Stimulated activated CD8-positive, alpha-beta memory T cell treated with anti-CD3 and anti-CD28 coated beads, Interleukin-15, amount 100 ng/mL, for 1 hour (primary cell): Measurements from ENCODE around the gene KITLG.
"Not testable (repeated sequence)": the region's sequence is repeated elsewhere in the genome, so short reads cannot be mapped to it uniquely, and the experiment has no call there.

Experiments used
- DNase-seq: peaks from one replicate; pipeline ENCODE4 v3.0.0-alpha.2; 2020; ENCODE audit warnings: low read depth

The KITLG gene

DNA sequence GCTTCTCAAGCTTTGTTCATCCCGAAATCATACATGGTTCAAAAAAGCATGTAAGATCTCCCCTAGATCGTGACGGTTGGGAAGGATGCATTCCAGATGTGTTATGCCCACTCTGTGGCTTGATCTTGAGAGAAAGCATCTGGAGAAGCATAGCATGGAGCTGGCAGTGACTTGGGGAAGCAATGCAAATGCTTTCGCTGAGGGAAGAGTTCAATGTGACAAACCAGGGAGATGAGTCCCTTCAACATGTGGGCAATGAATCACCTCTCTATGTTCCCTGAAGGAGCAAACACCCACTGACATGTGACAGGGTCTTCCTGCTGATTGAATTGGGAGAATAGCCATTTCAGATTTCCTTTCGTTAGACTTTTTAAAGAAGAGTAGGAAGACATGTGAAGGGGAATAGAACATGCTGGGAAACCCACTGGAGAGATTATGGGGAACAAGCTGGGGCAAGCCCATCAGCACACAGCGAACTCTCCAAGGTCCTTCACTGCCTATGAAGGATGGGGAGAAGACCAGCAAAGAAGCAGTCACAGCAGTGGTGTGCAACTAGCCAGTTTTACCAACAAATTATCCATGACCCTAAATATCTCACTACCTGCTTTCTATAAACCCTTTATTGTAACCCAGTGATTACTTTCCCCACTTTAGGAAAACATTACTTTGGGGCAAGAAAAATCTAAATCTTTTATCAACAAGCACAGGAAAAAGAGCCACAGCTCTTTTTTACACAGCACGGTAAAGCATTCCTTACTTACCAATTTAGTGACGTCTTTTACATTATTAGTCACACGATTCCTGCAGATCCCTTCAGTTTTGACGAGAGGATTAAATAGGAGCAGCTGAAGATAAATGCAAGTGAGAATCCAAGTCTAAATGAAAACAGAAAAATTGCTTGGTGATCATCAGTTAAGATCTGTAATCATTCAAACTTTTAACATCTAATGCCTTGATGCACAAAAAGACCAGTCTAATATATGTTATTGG lies 35.0 kb downstream of the KITLG start:
- no peak for DNase-seq

DNA sequence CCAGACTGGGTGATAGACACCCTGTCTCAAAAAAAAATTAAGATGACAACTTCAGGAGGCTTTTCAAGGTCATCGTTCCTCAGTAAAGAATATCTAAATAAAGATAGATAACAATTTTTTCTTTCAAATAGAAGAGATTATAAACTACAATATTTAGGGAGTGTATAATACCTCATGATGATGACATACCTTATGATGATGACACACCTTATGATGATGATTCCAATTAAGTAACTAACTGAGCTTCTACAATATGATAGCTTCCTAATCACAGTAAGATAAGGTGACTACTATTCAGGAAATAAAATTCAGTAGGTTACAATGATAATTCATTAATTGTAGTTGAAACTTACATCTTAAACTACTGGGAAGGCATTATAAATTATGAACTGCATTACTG lies 40.4 kb downstream of the KITLG start:
- no peak for DNase-seq

DNA sequence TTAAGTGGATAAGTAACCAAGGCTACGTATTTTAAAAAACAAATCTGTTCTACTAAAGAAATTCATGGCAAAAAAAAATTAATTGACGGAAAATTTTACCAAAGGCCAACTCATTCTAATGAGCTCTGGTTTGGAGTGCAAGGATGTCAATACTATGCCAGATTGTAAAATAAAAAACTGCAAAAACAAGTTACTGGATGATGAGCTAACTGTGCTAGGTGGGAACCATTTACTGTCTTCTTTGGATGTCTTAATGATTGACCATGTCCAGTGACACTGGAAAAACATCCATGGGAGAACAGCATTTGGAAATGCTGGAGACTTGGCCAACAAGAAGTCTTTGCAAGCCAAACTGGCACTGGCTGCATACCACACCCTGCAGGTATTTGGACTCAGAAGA lies 41.6 kb downstream of the KITLG start:
- DNase-seq = no peak

DNA sequence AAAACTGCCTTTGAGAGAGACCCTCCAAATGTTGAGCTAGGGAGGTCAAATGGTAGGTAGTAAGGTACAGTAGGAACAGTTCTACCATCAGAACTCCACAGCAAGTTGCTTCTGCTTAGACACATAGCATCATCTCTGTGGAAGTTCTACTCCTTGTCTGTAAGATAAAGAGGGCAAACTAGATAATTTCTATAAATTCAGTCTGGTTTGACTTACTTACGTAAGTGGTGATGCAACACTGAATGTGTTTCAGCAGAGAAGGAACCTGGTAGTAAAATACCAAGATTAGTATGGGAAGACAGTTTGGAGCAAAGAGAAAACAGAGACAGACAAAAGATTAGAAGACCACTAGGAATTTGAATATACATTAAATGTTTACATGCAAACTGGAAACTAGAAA lies 42.0 kb downstream of the KITLG start:
- no peak for DNase-seq

DNA sequence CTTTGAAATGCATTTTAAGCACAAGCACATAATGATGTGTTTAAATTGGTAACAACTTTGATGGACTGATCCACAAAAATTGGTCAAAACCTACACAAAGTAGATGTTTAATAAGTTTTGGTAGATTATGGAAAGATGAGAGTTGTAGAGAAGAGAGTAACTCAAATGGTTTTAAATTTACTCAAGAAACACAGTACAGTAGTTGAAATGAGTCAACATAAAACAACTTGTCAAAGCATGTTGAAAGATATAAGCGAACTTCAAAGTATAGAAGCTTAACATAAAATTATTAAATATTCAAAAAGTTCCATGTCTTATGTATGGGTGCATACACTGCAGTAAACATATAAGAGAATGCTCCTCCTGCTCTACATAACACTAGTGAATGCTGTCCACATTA lies 49.4 kb downstream of the KITLG start:
- DNase-seq = no peak

- no peak for DNase-seq
Measured at GRCh38 chr12:88529531-88530488, 50.5 kb downstream of the KITLG start.

- no peak for DNase-seq
Measured at GRCh38 chr12:88522961-88523360, 57.3 kb downstream of the KITLG start.

DNA sequence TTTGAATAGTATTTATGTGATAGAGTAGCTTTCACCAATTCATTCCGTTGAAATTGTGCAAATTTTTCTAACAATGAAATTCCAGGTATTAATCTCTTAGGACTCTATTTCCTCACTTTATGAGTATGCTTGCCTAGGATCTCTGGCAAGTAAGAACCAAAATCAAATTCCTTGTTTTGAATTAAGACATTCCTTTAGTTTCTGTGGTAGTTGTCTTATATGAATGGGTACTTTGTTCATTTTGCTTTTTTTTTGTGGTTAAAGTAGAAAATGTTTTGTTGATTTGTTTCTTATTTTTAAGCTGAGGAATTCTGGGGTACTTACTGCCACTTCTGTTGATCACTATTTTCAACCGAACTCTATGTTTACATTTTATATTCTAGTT lies 59.8 kb downstream of the KITLG start:
- no peak for DNase-seq

GRCh38 chr12:88519802-88520435 lies 60.4 kb downstream of the KITLG start:
- no peak for DNase-seq

GRCh38 chr12:88518863-88519403 lies 61.3 kb downstream of the KITLG start:
- no peak for DNase-seq

DNA sequence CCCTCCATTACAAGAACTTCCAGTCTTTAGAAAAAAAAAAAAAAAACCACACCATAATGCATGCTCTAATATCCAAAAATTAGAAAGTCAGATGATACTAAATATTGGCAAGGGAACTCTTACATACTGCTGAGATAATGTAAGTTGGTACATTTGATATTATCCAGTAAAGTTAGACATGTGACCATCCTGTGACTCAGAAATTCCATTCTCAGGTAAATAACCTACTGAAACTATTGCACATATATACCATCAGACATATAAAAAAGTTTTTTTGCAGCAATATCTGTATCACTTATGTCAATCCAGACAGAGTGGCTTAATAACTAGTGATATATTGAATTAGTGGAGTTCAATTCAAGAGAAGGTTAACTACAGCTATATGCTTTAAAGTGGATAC lies 63.5 kb downstream of the KITLG start:
- no peak for DNase-seq

- no peak for DNase-seq
Measured at GRCh38 chr12:88510843-88511242, 69.4 kb downstream of the KITLG start.

DNA sequence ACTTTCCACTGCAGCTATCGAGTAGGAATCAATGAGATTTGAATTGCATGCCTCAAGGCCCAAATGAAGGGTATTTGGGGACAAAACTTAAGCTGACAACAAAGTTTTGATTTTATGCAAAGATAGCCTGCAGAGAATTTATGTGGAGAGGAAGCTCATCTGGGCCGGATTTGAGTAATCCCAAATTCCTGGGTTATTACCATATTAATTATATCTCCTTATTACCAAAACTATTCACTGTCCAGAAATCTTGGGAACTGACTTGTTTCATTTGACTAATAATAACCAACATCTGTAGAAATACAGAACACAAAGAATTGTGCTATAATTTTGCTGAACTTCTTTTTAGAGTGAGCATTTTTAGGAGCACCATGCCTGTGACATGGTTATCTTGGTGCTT lies 70.4 kb downstream of the KITLG start:
- DNase-seq = no peak

DNA sequence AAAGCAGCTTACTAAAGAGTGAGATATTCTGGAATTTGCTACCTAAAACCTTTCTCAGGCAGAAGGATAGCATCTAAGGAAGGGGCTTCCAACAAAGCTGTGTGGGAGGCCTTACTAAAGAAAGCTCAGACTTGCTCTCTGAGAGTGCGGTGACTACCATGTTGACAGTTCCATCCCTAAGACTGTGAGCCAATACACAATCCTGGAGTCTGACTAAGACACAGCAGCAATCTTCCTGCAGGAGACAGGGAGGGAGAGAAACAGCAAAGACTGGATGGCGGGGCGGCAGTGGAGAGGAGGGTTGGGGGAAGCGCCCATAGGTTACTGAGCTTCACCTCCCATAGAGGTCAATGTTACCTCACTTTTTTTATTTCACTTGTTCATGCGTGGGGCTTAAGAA lies 70.9 kb downstream of the KITLG start:
- DNase-seq = no peak

DNA sequence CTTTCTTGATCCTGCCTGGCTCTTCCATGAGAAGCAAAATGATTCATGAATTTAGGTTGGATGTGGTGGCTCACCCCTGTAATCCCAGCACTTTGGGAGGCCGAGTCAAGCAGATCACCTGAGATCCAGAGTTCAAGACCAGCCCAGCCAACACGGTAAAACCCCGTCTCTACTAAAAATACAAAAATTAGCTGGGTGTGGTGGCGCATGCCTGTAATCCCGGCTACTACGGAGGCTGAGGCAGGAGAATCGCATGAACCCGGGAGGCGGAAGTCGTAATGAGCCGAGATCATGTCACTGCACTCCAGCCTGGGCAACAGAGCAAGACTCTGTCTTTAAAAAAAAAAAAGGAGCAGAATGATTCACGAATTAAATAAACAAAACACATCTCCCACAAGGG lies 72.4 kb downstream of the KITLG start:
- DNase-seq = not testable (repeated sequence)

- DNase-seq = no peak
Measured at GRCh38 chr12:88507270-88507669, 73.0 kb downstream of the KITLG start.

DNA sequence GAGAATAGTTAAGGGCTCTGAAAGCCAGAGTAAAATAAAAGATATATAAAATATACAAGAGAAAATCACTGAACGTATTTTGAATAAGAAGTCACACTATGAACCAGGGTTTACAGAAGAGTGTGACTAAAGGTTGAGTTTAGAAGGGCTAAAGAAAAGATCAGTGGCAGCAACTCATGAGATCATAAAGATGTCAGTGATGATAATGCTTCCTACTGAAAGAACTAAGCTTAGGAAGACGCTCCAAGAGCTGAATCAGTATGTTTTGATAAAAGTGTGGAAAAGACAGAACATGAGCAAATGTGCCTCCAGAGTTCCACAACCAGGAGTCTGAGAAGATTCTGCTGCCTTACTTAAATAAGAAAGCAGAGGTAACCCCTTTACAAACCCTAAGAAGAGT lies 74.6 kb downstream of the KITLG start:
- DNase-seq = no peak

DNA sequence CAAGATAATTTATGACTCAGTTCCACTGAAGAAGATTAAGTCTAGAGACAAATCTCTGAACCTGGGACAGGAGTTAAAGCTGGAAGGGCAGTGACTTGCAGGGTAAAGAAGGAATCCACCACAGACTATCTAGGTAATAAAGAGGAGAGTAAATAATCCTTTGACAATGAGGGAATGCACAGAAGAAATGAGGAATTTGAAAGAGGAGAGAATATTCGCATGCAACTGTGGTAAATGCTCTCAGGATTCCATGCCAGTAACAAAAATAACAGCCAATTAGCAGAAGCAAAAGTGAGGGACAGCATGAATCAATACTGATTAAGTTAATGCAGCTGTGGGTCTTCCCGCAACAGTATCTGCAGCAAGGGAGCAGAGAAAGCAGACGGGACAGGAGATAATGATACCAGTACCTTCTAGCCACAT lies 77.0 kb downstream of the KITLG start:
- DNase-seq = no peak

- DNase-seq = no peak
Measured at GRCh38 chr12:88501972-88502938, 78.0 kb downstream of the KITLG start.

- DNase-seq = no peak
Measured at GRCh38 chr12:88496891-88497371, 83.3 kb downstream of the KITLG start.

GRCh38 chr12:88496429-88496828 lies 83.8 kb downstream of the KITLG start:
- no peak for DNase-seq
